HG02885 (cell line): ENCODE data around the gene TGM5.
"Not testable (repeated sequence)": the region's sequence is repeated elsewhere in the genome, so short reads cannot be mapped to it uniquely, and the experiment has no call there.

Experiments
- ATAC-seq: cut with Tn5 transposase; IDR thresholded peaks from one replicate; pipeline ENCODE4 v1.9.1; 2021; ENCODE audit warnings: mild to moderate bottlenecking; ENCODE audit not compliant: unreplicated experiment, poor library complexity

The TGM5 gene

GRCh38 chr15:43249699-43250203, 17.0 kb downstream of the TGM5 start:
- peak; percentile 54 for ATAC-seq

- ATAC-seq, result no peak
These were observed 17.5 kb downstream of the TGM5 start for GRCh38 chr15:43249236-43249635.

GRCh38 chr15:43246261-43246774, 20.4 kb downstream of the TGM5 start:
- no peak for ATAC-seq

- ATAC-seq, result no peak
These were observed 22.6 kb downstream of the TGM5 start for GRCh38 chr15:43244092-43244491.

GRCh38 chr15:43243020-43243645, 23.6 kb downstream of the TGM5 start:
- no peak for ATAC-seq

GRCh38 chr15:43242616-43243015, 24.1 kb downstream of the TGM5 start:
- ATAC-seq, result no peak

GRCh38 chr15:43241100-43241499, 25.6 kb downstream of the TGM5 start:
- ATAC-seq, result no peak

GRCh38 chr15:43239732-43240491, 26.8 kb downstream of the TGM5 start:
- ATAC-seq, result no peak

GRCh38 chr15:43238671-43239131, 28.0 kb downstream of the TGM5 start:
- ATAC-seq, result no peak

- no peak for ATAC-seq
These were observed 28.8 kb downstream of the TGM5 start for GRCh38 chr15:43237842-43238470.

- ATAC-seq, result no peak
These were observed 31.2 kb downstream of the TGM5 start for GRCh38 chr15:43235536-43235935.

GRCh38 chr15:43232289-43232874, 34.3 kb downstream of the TGM5 start:
- ATAC-seq, result no peak

- ATAC-seq, result no peak
These were observed 36.0 kb downstream of the TGM5 start for GRCh38 chr15:43230640-43231115.

GRCh38 chr15:43229977-43230376, 36.8 kb downstream of the TGM5 start:
- ATAC-seq, result no peak

GRCh38 chr15:43226436-43227305, 40.1 kb downstream of the TGM5 start:
- no peak for ATAC-seq

- not testable (repeated sequence) for ATAC-seq
These were observed 40.8 kb downstream of the TGM5 start for GRCh38 chr15:43225950-43226255.

- ATAC-seq, result peak; percentile 43
These were observed 41.4 kb downstream of the TGM5 start for GRCh38 chr15:43225201-43225949.

GRCh38 chr15:43221422-43221821, 45.3 kb downstream of the TGM5 start:
- no peak for ATAC-seq

- no peak for ATAC-seq
These were observed 45.7 kb downstream of the TGM5 start, which contains the start of gene EPB42 for GRCh38 chr15:43220991-43221403. EPB42 (minus strand) TSS chr15:43221018; CDS start chr15:43220825, 193 bp downstream.
